Measurements from ENCODE around the gene KDM5C.

KDM5C gene

GRCh38 chrX:53227224-53227765 is 2.3 kb upstream of the KDM5C start:
- POLR2A ChIA-PET = no interaction called here
- TF ChIP-seq CTCF (IDR thresholded peaks at IDR 0.05; ENCODE audit: insufficient read depth, low read length, missing control alignments) = no peak
- H3K4me3 ChIP-seq (ENCODE audit: low read depth, low read length) = no peak overlapping the region
- CTCF ChIA-PET = interaction anchor here (0.8 kb wide), 1 partner anchor 17 kb away, joined by 3 read pairs; no protein-coding TSS in a partner anchor
- no peak for DNase-seq (ENCODE audit: low read depth, low spot score)

- CTCF ChIA-PET = no interaction called here
- peak overlapping the region; percentile 73 for H3K4me3 ChIP-seq (ENCODE audit: low read depth, low read length)
- no peak for DNase-seq (ENCODE audit: low read depth, low spot score)
- POLR2A ChIA-PET = no interaction called here
- TF ChIP-seq CTCF (IDR thresholded peaks at IDR 0.05; ENCODE audit: insufficient read depth, low read length, missing control alignments) = no peak
Measured at GRCh38 chrX:53223955-53224859, 800 bp downstream of the KDM5C start.

GRCh38 chrX:53223068-53223693 is 1.8 kb downstream of the KDM5C start:
- CTCF ChIA-PET = interaction anchor here (0.7 kb wide), 1 partner anchor 152 kb away, joined by 3 read pairs; no protein-coding TSS in a partner anchor
- DNase-seq (ENCODE audit: low read depth, low spot score) = no peak
- H3K4me3 ChIP-seq (ENCODE audit: low read depth, low read length) = peak overlapping the region; percentile 73
- no peak for TF ChIP-seq CTCF (IDR thresholded peaks at IDR 0.05; ENCODE audit: insufficient read depth, low read length, missing control alignments)
- POLR2A ChIA-PET = no interaction called here

- ChIA-PET CTCF (no interaction called here), POLR2A (no interaction called here)
- no peak overlapping the region for H3K4me3 ChIP-seq (ENCODE audit: low read depth, low read length)
- TF ChIP-seq CTCF (IDR thresholded peaks at IDR 0.05; ENCODE audit: insufficient read depth, low read length, missing control alignments) = no peak
- DNase-seq (ENCODE audit: low read depth, low spot score) = no peak
Measured at GRCh38 chrX:53211391-53211978, 13.5 kb downstream of the KDM5C start.

GRCh38 chrX:53196678-53197077 is 28.3 kb downstream of the KDM5C start:
- POLR2A ChIA-PET = no interaction called here
- no peak for DNase-seq (ENCODE audit: low read depth, low spot score)
- H3K4me3 ChIP-seq (ENCODE audit: low read depth, low read length) = no peak overlapping the region
- no peak for TF ChIP-seq CTCF (IDR thresholded peaks at IDR 0.05; ENCODE audit: insufficient read depth, low read length, missing control alignments)
- CTCF ChIA-PET = no interaction called here

- POLR2A ChIA-PET = no interaction called here
- no peak for DNase-seq (ENCODE audit: low read depth, low spot score)
- CTCF ChIA-PET = no interaction called here
- H3K4me3 ChIP-seq (ENCODE audit: low read depth, low read length) = no peak overlapping the region
- TF ChIP-seq CTCF (IDR thresholded peaks at IDR 0.05; ENCODE audit: insufficient read depth, low read length, missing control alignments) = no peak
Measured at GRCh38 chrX:53195401-53195800, 29.6 kb downstream of the KDM5C start.
